Activated naive CD4-positive, alpha-beta T cell treated with anti-CD3 and anti-CD28 coated beads for 36 hours (primary cell): ENCODE measurements around the gene EFNB3. TPM values are rescaled to one million over a fixed set of nuclear protein-coding genes. Genes with fewer than 3 reads are reported as not detected.
A peak's percentile ranks its signal among the peaks of the same experiment; 100 is the strongest.

Experiments used
- CTCF ChIA-PET: fragments of 350-600 bp; sonication (Branson Sonifier 250); formaldehyde crosslinking; loops from one replicate; lab custom pipeline; 2021; ENCODE audit warnings: antibody characterized with exemption; lab: Charles Lee
- DNase-seq: peaks from one replicate; pipeline ENCODE4 v3.0.0-alpha.2; 2020
- H3K27ac Mint-ChIP-seq: one replicate; pipeline ENCODE4 v1.8.0; 2021; ENCODE audit warnings: mild to moderate bottlenecking, mixed read lengths
- H3K27me3 Mint-ChIP-seq: one replicate; pipeline ENCODE4 v1.8.0; 2021; ENCODE audit warnings: low read depth, mixed read lengths
- H3K36me3 Mint-ChIP-seq: one replicate; pipeline ENCODE4 v1.8.0; 2021; ENCODE audit warnings: low read depth, mixed read lengths
- H3K4me1 Mint-ChIP-seq: one replicate; pipeline ENCODE4 v1.8.0; 2021; ENCODE audit warnings: low read depth, mixed read lengths
- H3K4me3 Mint-ChIP-seq: one replicate; pipeline ENCODE4 v1.8.0; 2021; ENCODE audit warnings: mild to moderate bottlenecking, moderate library complexity, mixed read lengths
- H3K9me3 Mint-ChIP-seq: one replicate; pipeline ENCODE4 v1.8.0; 2021; ENCODE audit warnings: mixed read lengths
- intact Hi-C: fragments of 100-400 bp; cut with micrococcal nuclease; formaldehyde crosslinking; loops from one replicate; pipeline ENCODE4 v1.15.1; 2023
- total RNA-seq, 2 experiments: library from RNA; stranded (reverse); gene quantifications; one replicate each; pipeline ENCODE4 v1.2.3, GENCODE V29; 2021

EFNB3 gene, protein sequence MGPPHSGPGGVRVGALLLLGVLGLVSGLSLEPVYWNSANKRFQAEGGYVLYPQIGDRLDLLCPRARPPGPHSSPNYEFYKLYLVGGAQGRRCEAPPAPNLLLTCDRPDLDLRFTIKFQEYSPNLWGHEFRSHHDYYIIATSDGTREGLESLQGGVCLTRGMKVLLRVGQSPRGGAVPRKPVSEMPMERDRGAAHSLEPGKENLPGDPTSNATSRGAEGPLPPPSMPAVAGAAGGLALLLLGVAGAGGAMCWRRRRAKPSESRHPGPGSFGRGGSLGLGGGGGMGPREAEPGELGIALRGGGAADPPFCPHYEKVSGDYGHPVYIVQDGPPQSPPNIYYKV
- total RNA-seq: not detected

DNA sequence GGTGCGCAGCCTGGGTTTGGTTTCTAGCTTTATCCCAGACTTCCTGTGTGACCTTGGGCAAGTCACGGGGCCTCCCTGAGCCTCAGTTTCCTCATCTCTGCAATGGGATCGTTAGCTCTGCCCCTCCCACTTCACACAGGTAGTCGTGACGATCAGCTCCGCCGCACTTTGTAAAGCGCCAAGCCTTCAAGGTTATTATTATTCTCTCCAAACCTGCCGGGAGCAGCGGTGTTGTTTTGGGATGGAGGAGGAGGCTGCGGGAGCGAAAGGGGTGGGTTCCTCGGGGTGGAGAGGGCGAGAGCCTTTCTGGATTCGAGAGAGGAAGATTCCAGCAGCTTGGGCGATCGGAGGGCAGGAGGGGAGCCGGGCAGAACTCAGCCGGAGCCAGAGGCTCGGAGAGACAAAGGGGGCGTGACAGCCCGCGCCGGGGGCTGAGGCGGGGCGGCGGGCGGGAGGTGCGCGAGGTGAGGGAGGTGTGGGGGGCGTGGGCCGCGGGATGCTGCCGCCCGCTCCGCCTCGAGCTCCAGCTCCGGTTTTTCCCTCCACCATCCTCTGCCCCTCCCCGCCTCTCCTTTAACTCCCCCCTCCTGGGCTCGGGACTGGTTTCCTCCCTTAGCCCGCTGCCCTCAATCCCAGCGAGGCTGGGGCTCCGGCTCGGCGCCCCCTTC, at the start of gene EFNB3:
EFNB3 (plus strand) TSS at position 602 of the 668 bp plus-strand sequence. CDS start 397 bp downstream, outside the sequence.
- peak within 1 kb of the TSS; percentile 27 for H3K4me3 Mint-ChIP-seq
- DNase-seq: peak; percentile 18
- peaks cover 26% of the 10 kb centered on the region for H3K36me3 Mint-ChIP-seq
- H3K27ac Mint-ChIP-seq: no peak within 1 kb of the TSS
- H3K4me1 Mint-ChIP-seq: peaks cover 11% of the 10 kb centered on the region
- CTCF ChIA-PET: interaction anchor here (1.0 kb wide), 1 partner anchor 408 kb away, joined by 3 read pairs; no protein-coding TSS in a partner anchor
- no peaks in the 10 kb centered on the region for H3K9me3 Mint-ChIP-seq
- H3K27me3 Mint-ChIP-seq: peaks cover 44% of the 10 kb centered on the region
- intact Hi-C loops: no loop called here

DNA sequence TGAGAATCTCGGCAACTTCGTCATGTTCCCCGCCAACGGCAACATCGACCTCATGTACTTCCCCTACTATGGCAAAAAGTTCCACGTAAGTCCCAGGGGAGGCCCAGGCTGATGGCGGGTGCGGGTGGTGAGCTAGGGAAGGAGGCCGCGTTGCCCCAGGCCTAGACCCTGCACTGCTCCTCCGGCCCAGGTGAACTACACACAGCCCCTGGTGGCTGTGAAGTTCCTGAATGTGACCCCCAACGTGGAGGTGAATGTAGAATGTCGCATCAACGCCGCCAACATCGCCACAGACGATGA, 49.5 kb upstream of the EFNB3 start:
- H3K9me3 Mint-ChIP-seq: no peaks in the 10 kb centered on the region
- H3K27ac Mint-ChIP-seq: no peak overlapping the region
- H3K27me3 Mint-ChIP-seq: peaks cover 15% of the 10 kb centered on the region
- peaks cover 10% of the 10 kb centered on the region for H3K4me1 Mint-ChIP-seq
- no peak for DNase-seq
- CTCF ChIA-PET: interaction anchor here (0.6 to 2.4 kb wide), 2 partner anchors 23 to 75 kb away, joined by 4 to 9 read pairs; no protein-coding TSS in a partner anchor
- H3K4me3 Mint-ChIP-seq: no peak overlapping the region
- no peaks in the 10 kb centered on the region for H3K36me3 Mint-ChIP-seq
- intact Hi-C loops: no loop called here

DNA sequence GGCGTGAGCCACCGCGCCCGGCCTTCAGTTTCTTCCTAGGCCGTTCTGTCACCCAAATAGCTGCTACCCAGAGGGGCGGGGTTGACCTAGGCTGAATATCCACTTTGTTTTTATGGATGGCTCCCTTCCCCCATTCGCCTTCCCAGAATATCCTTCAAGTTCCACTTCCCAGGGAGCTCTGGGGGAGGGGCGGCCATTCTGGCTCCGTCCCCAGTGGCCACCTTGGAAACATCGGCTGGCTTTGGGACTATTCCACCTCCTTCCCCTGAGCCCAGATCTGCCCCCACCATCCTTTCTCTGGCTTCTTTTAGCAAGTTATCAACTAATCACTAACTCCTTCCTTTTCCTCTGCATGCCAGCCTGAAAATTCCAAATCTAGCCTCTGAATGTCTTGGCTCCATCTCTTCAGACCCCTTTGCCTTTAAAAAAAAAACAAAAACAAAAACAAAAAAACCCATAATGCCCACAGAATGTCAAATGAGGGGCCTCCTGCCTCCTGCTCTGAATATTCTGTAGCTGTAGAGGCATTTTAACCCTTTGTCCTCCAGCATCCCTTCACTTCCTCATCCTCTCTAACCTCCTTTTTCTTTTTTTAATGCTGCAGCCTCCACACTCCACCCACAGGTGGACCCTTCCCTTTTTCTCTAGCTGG, 47.9 kb upstream of the EFNB3 start:
- Mint-ChIP-seq H3K4me3 (no peak overlapping the region), H3K4me1 (peaks cover under 1% of the 10 kb centered on the region), H3K27me3 (peaks cover 6% of the 10 kb centered on the region), H3K36me3 (no peaks in the 10 kb centered on the region), H3K9me3 (no peaks in the 10 kb centered on the region), H3K27ac (no peak overlapping the region)
- DNase-seq: no peak
- intact Hi-C loops: no loop called here
- CTCF ChIA-PET: interaction anchor here (0.6 to 2.4 kb wide), 3 partner anchors 17 to 57 kb away, joined by 3 to 9 read pairs (median 3); no protein-coding TSS in a partner anchor

DNA sequence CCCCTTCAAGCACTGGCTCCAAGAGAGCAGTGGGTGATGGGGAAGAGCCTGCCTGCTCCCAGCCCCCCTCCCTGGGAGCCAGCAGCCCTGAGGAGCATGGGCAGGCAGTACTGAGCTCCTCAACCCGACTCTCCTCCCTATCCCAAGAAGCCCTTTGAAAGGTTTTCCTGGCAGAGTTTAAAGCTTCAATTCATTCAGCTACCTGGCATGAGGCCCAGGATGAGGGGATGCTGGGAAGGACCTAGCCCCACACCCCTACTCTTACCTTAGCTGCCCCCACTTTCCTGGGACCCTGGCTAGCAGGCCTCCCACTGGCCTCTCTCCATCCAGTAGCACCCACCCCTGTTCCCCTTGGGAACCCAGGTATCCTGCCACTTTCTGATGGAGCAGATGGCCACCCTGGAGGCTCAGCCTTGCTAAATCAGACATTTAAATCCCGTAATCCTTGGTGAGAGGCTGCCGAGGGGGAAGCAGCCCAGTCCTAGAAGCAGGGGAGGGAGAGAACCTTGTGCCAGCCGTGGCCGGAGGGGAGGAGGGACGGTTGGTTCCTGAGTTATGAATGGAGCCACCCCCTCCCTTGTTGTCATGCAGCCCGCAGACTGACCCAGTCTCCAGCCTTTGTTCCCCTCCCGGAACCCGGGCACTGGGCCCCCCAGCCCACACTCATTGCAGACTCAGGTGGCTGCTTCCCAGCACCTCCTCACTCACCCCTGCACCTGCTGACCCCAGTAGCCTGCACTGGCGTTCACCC, 37.2 kb upstream of the EFNB3 start:
- H3K4me1 Mint-ChIP-seq: no peaks in the 10 kb centered on the region
- H3K27ac Mint-ChIP-seq: no peak overlapping the region
- no peak for DNase-seq
- H3K9me3 Mint-ChIP-seq: no peaks in the 10 kb centered on the region
- H3K36me3 Mint-ChIP-seq: peaks cover 20% of the 10 kb centered on the region
- no peaks in the 10 kb centered on the region for H3K27me3 Mint-ChIP-seq
- CTCF ChIA-PET: interaction anchor here (0.6 to 1.0 kb wide), 2 partner anchors 20 to 58 kb away, joined by 3 to 4 read pairs; partner anchors contain the start of gene TP53
- H3K4me3 Mint-ChIP-seq: no peak overlapping the region
- intact Hi-C loops: no loop called here

DNA sequence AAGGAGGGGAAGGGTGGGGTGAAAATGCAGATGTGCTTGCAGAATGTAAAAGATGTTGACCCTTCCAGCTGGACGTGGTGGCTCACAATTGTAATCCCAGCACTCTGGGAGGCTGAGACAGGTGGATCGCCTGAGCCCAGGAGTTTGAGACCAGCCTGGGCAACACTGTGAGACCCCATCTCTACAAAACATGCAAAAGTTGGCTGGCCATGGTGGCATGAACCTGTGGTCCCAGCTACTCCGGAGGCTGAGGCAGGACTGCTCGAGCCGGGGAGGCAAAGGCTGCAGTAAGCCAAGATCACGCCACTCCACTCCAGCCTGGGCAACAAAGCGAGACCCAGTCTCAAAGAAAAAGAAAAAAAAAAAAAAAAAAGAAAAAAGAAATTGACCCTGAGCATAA, 36.5 kb upstream of the EFNB3 start:
- intact Hi-C loops: no loop called here
- no peaks in the 10 kb centered on the region for H3K4me1 Mint-ChIP-seq
- H3K9me3 Mint-ChIP-seq: peaks cover 3% of the 10 kb centered on the region
- no peak for DNase-seq
- H3K36me3 Mint-ChIP-seq: peaks cover 25% of the 10 kb centered on the region
- no peaks in the 10 kb centered on the region for H3K27me3 Mint-ChIP-seq
- no peak overlapping the region for H3K4me3 Mint-ChIP-seq
- CTCF ChIA-PET: interaction anchor here (0.6 kb wide), 1 partner anchor 299 kb away, joined by 3 read pairs; no protein-coding TSS in a partner anchor
- no peak overlapping the region for H3K27ac Mint-ChIP-seq

DNA sequence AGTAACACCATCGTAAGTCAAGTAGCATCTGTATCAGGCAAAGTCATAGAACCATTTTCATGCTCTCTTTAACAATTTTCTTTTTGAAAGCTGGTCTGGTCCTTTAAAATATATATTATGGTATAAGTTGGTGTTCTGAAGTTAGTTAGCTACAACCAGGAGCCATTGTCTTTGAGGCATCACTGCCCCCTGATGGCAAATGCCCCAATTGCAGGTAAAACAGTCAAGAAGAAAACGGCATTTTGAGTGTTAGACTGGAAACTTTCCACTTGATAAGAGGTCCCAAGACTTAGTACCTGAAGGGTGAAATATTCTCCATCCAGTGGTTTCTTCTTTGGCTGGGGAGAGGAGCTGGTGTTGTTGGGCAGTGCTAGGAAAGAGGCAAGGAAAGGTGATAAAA, 31.8 kb upstream of the EFNB3 start:
- CTCF ChIA-PET: interaction anchor here (0.6 to 1.9 kb wide), 17 partner anchors 12 to 320 kb away, joined by 3 to 7 read pairs (median 3); partner anchors contain the start of genes DNAH2, SAT2 and TP53
- peak; percentile 71 for DNase-seq

DNA sequence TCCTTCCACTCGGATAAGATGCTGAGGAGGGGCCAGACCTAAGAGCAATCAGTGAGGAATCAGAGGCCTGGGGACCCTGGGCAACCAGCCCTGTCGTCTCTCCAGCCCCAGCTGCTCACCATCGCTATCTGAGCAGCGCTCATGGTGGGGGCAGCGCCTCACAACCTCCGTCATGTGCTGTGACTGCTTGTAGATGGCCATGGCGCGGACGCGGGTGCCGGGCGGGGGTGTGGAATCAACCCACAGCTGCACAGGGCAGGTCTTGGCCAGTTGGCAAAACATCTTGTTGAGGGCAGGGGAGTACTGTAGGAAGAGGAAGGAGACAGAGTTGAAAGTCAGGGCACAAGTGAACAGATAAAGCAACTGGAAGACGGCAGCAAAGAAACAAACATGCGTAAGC, 30.1 kb upstream of the EFNB3 start:
- H3K36me3 Mint-ChIP-seq: peaks cover 40% of the 10 kb centered on the region

More for the DNA sequence above, 31.8 kb upstream of the EFNB3 start:
- Mint-ChIP-seq H3K4me3 (no peak overlapping the region), H3K27me3 (no peaks in the 10 kb centered on the region), H3K27ac (no peak overlapping the region), H3K36me3 (peaks cover 42% of the 10 kb centered on the region), H3K4me1 (peaks cover 2% of the 10 kb centered on the region), H3K9me3 (peaks cover 9% of the 10 kb centered on the region)
- intact Hi-C loops: no loop called here

DNA sequence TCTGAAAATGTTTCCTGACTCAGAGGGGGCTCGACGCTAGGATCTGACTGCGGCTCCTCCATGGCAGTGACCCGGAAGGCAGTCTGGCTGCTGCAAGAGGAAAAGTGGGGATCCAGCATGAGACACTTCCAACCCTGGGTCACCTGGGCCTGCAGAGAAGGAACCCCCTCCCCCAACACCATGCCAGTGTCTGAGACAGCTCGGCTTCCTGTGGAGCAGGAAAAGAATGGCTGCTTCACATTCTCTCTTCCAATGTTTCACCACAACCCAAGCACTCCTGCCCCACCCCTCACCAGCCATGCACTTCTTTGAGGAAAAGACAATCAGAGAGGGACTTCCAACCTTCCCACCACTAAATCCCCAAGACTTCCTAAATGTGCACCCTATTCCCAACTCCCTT, 28.5 kb upstream of the EFNB3 start:
- peaks cover 2% of the 10 kb centered on the region for H3K4me1 Mint-ChIP-seq
- H3K36me3 Mint-ChIP-seq: peaks cover 33% of the 10 kb centered on the region
- no peak overlapping the region for H3K4me3 Mint-ChIP-seq
- CTCF ChIA-PET: no interaction called here
- H3K27me3 Mint-ChIP-seq: no peaks in the 10 kb centered on the region
- intact Hi-C loops: no loop called here
- no peak overlapping the region for H3K27ac Mint-ChIP-seq
- DNase-seq: no peak
- H3K9me3 Mint-ChIP-seq: peaks cover 9% of the 10 kb centered on the region

More for the DNA sequence above, 30.1 kb upstream of the EFNB3 start:
- DNase-seq: no peak
- intact Hi-C loops: no loop called here
- peaks cover 2% of the 10 kb centered on the region for H3K4me1 Mint-ChIP-seq
- CTCF ChIA-PET: interaction anchor here (0.6 to 1.1 kb wide), 2 partner anchors 47 to 258 kb away, joined by 3 to 4 read pairs; partner anchors contain the start of gene SAT2
- H3K27ac Mint-ChIP-seq: no peak overlapping the region
- H3K27me3 Mint-ChIP-seq: no peaks in the 10 kb centered on the region
- no peak overlapping the region for H3K4me3 Mint-ChIP-seq
- H3K9me3 Mint-ChIP-seq: peaks cover 9% of the 10 kb centered on the region

DNA sequence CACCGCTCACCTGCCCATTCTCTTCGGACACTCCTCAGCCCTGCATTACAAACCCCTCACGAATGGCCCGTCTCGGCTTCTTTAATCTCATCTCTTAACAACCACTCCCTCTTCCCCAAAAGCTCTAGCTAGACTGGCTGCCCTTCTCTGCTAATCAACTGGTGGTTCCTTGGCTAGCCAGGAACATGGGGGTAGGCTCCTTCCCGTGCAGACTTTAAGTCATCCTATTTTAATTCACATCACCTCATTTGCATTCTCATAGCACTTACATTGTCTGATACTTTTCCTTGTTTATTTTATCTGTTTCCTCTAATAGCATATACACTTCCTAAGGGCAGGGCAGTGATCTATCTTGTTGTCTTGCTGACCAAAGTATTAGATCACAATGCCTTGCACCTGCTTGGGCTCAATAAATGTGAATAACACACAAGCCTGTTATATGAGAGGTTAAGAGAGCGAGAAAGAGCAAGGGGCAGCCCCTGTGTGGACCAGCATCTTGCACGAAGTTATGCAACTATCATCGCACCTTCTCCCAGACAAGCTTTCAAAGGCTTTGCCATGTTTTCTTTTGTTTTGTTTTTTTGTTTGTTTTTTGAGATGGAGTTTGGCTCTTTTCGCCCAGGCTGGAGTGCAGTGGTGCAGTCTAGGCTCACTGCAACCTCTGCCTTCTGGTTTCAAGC, 27.5 kb upstream of the EFNB3 start:
- CTCF ChIA-PET: interaction anchor here (0.6 kb wide), 2 partner anchors 8 to 39 kb away, joined by 5 read pairs; no protein-coding TSS in a partner anchor
- Mint-ChIP-seq H3K4me3 (no peak overlapping the region), H3K36me3 (peaks cover 30% of the 10 kb centered on the region), H3K4me1 (peaks cover 4% of the 10 kb centered on the region), H3K27me3 (no peaks in the 10 kb centered on the region), H3K27ac (no peak overlapping the region), H3K9me3 (peaks cover 9% of the 10 kb centered on the region)
- no peak for DNase-seq
- intact Hi-C loops: no loop called here

DNA sequence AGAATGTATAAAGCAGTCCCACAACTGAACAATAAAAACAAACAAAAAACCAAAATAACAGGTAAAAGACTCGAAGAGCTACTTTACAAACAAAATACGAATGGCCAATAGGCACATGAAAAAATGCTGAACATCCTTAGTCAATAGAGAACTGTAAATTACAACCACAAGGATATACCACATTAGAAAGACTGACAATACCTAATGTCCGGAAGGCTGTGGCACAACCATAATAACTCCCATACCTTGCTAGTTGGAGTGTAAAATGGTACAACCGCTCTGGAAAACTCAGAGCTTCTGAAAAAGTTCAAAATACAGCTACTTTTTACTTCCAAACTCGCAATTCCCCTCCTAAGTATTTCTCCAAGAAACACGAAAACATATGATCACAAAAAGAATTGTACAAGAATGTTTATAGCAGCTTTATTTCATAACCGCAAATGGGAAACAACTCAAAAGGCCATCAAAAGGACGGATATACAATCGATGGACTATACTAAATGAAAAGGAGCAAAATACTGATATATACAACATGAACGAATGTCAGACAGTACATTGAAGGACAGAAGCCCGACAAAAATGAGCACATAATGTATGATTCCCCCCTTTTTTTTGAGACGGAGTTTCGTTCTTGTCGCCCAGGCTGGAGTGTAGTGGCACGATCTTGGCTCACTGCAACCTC, 20.0 kb upstream of the EFNB3 start:
- Mint-ChIP-seq H3K27me3 (no peaks in the 10 kb centered on the region), H3K4me1 (peaks cover 30% of the 10 kb centered on the region), H3K9me3 (no peaks in the 10 kb centered on the region), H3K27ac (peak overlapping the region; percentile 99), H3K36me3 (peaks cover 25% of the 10 kb centered on the region), H3K4me3 (peak overlapping the region; percentile 89)
- DNase-seq: no peak
- CTCF ChIA-PET: interaction anchor here (0.7 to 4.6 kb wide), 4 partner anchors 12 to 221 kb away, joined by 3 to 56 read pairs (median 14); partner anchors contain the start of genes SAT2 and SHBG
- intact Hi-C loops: loop anchor here (5.0 to 10.0 kb wide), 3 partner anchors 170 to 433 kb away; partner anchors contain the start of genes CTDNEP1, ELP5 and NEURL4
